T-helper 22 cell (primary cell): ENCODE results near the gene CXCL3.

Source experiments
- DNase-seq: peaks from one replicate; pipeline ENCODE4 v3.0.0-alpha.2; 2020; ENCODE audit warnings: low read depth

Gene CXCL3

DNA sequence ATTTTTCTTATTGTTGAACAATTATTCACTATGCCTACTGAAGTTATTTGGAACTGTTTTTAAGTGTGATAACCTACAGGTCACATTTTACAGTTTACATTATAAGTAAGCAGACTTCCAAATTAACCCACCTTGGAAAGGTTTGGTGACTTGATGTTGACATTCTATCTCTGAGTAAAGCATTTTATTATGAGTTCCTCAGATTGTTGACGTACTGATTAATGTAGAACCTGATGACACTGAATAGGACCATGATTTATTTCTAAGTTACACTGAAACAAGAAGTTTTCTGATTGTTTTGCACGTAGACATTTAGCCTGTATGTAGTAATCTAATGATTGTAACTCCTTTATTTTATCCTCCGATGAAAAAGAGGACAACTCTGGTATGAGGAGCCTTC is 17.0 kb upstream of the CXCL3 start:
- no peak for DNase-seq

DNA sequence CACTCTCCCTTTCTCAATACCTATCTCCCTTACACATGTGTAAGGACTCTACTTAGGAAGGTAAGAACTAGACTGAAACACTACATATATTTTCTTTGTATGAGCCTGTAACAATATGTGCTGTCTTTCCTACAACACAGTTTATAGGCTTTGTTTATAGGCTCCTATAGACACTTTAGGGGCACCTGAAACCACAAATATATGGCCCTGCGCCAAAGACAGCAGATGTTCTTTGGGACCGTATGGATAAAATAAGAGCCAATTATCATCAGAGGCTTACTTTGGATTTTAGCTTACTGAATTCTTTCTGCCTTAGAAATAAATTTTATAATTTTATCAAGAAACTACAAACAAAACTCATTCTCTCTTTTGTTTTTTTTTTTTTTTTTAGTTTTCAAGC is 16.6 kb upstream of the CXCL3 start:
- no peak for DNase-seq

DNA sequence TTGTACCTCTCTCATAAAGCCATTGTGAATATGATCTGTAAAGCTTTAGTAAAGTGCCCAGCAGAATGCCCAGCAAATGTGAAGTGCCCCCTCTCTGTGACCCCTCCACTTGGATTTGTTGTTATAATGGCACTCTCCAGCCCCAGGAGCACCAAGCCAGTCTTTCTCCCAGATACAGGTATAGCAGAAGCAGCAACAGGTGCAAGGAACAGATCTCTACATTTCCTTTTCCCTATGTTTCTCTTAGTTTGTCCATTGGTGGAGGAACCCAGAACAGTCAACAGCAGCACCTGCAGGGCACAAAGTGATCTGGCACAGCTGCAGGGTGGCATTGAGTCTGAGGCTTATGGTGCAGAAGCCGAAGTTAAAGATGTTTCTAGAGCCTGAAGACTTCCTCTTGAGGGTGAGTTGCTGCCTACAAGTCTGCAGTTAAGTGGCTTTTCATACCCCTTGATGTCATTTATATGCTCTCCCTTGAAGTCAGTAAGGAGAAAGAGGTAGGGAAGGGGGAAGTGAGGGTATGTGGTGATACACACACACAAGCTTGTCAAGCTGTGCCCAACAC is 16.1 kb upstream of the CXCL3 start:
- no peak for DNase-seq

DNA sequence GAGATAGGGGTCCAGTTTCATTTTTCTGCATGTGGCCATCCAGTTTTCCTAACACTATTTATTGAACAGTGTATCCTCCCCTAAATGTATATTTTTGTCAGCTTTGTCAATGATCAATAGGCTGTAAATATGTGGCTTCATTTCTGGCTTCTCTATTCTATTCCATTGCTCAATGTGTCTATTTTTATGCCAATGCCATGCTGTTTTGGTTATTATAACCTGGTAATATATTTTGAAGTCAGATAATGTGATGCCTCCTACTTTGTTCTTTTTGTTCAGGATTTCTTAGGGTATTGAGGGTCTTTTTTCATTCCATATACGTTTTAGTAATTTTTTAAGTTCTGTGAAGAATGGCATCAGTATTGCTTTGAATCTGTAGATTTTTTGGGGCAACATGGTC is 8.7 kb upstream of the CXCL3 start:
- no peak for DNase-seq

DNA sequence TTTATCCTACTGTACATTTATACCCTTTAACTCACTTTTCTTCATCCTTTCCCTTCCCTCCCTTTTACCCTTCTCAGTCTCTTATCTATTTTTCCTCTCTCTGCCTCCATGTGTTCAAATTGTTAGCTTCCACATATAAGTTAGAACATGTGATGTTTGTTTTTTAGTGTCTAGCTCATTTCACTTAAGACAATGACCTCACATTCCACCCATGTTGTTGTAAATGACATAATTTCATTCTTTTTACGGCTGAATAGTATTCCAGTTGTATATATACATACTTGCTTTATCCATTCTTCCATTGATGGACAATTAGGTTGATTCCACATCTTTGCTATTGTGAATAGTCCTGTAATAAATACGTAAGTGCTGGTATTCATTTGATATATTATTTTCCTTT is 7.3 kb upstream of the CXCL3 start:
- DNase-seq: no peak

DNA sequence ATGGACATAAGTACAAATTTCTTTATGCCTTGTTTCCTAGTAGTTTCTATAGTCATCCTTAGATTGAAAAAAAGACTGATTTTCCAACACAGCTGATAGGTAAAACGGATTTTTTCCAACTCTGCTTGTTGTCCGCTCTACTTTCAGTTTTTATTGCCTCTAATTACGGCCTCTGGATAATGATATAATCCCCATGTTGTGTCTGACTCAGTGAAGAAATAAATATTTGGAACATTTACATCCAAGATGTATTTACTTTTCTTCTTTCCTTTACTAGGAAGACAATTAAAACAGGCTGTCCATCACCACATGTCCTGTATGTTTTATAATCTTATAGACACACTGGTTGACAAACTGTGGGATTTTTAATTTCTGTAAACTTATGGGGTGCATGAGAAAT is 6.8 kb upstream of the CXCL3 start:
- DNase-seq: no peak

DNA sequence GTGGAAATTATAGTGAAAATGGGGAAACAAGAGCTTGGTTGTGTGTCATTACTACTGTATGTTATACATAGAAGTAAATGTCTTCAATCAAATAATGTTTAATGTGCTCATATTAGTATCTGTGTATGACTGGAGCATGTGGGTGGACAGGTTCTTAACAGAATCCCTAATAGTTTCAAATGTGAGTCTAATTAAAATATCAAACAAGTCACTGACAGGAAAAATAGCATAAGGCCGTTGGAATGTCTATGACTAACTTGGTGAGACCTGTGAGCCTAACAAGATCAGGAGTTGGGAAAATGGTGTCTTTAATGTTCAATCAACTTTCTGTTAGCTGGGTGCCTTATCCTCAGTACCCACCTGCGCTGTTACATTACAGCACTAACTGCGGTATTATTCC is 6.2 kb upstream of the CXCL3 start:
- no peak for DNase-seq

DNA sequence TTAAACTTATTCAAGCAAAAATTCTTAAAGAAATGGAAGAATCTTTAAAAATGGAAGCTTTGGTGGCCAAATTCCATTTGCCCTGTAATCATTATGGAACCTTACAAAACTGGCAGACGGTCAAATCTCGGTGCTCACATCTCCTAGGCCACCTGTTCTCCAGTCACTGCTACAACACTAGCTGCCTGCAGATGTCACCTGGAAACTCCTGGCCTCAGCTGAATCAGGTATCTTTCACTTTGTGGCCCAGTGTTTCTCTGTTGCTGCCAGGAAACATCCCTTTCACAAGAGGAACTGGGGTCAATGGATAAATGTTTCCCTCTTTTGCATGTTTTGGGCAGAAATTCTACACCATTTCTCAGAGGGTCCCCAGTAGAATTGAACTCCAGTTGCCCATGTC is 4.2 kb upstream of the CXCL3 start:
- no peak for DNase-seq

DNA sequence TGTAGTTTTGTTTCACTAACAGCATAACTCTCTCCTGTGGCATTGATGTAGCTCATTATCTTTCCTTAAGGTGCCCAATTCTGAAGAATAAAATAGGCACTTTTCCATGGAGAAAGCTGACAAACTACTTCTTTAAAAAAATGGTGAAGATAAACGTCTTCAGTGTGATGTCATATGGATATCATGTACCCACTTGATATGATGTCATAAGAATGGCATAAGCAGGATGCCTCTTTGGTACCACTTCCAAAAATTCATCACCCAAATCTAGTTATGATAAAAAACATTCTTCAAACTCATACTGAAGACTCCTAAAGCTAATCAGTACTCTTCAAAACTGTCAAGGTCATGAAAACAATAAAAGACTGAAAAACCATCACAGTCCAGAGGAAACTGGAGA is 2.9 kb upstream of the CXCL3 start:
- no peak for DNase-seq

DNA sequence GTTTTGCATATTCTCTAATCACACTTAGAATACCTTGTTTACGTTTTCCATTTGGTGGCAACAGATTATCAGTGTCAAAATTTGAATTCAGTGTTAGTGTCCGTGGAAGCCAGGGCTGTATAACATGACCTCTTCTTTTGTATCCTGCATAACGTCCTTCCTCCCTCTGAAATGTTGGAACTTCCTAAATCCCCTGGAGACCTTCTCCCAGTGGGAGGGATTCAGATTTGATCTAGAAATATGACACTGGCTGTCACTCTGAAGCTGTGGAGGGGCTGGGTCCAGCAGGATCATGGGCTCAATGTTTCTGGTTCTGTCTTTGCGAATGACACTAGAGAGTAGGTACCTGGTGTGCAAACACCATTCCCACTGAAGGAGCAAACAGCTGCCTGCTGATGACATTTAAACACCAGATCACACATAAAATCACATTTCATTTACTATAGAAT is 850 bp upstream of the CXCL3 start:
- no peak for DNase-seq

DNA sequence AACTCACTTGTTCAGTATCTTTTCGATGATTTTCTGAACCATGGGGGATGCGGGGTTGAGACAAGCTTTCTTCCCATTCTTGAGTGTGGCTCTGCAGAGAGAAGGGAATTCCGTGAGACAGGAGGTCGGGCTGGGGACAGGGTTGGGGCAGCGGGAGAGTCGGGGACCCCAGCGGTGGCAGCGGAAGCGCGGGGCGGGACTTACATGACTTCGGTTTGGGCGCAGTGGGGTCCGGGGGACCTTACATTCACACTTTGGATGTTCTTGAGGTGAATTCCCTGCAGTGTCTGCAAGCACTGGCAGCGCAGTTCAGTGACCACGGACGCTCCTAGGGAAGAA is 434 bp downstream of the CXCL3 start:
- DNase-seq: no peak

DNA sequence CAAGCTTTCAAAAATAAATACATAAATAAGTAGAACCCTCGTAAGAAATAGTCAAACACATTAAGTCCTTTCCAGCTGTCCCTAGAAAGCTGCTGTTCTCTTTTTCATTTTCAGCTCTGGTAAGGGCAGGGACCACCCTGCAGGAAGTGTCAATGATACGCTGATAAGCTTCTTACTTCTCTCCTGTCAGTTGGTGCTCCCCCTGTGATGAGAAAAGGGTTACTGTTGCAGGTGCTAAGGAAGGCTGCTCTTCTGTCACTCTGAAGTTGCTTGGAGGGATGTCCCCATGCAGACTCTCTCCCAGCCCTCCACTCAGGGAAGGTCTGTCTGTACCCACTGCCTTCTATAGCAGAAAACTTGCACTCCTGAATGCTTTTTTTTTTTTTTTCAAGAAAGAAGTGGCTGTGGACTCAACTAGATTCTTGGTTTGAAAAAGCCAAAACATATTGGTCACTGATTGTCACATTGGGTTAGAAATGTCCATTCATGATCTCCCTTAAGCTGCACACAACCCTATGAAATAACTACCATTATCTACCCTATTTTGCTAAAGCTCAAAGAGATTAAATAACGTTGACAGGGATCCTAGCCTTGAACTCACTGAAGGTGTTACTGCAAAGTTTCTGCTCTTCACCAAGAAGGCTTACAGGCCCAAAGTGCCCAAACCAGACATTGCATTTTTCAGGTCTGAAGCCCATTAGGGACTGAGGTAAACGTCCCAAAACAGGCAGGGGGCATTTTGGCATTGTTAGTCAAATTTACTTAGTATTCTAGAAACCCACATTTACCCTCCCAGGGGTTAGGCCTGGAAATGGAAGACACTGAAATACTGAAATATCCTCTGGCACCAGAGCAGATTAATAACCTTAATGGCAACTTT is 1.2 kb downstream of the CXCL3 start:
- no peak for DNase-seq

DNA sequence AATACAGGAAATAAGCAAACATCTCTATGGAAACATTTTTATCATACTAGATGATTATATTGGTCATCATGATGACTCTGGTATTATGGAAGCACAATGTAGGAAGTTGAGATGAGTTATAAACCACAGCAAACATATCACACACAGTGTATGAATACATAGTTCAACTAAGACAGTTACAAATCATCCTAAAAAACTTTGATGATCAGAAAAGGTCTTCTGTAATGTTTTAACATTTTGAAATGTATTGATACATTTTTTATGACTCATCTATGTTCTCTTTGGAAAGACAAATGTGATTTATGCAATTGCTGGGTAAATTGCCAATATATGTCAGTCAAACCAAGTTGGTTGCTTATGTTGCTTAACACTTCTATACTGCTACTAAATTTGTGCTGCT is 4.8 kb downstream of the CXCL3 start:
- no peak for DNase-seq

DNA sequence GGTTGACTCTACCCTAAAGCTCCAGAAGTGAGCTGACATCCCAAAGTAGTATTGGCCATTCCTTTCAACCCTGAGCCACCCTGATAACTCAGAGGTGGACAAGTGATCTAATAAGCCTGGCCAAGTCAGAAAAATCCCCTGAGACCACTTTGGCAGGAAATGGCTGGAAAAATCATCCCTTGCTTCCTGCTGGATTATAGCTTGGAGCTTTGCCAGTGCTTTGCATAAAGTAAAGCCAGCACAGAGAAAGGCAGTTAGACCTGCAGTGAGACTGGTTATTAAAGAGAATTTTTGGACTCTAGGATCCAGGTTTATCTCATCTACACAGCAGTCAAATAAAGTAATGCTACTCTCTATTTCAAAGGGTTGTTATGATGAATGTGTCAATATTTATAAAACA is 6.4 kb downstream of the CXCL3 start:
- DNase-seq: no peak

DNA sequence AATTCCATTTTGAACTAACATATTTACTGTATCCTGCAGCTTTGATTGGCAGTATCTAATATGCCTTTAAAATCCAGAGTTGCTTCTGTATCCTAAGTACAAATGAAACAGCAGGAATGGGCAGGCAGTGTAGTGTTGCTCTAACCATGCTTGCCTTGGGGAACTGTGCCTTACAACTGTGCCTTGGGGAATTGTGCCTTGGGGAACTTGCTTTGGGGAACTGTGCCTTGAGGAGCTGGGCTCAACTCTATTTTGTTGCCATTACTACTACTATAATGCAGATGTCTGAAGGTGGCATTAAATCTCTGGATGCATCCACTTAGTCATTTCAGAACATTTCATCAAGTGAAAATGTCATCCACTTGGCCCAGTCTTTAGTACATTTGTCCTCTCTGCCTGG is 6.9 kb downstream of the CXCL3 start:
- no peak for DNase-seq

DNA sequence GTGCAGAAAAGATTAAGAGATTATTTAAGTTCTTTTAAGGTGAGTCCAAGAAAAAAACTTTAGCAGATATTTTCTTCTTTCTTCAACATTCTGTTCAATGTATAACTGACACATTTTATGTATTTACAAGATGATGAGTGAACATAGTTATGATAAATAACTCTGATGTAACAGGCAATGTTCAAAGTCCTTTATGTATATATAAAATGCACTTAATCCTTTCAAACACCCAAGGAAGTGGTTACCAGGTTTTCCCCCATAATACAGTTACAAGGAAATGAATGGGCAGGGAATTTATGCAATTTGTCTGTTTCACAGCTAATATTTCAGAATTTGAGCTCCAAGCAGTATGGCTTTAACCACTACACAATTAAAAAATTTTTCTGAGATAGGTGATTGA is 8.2 kb downstream of the CXCL3 start:
- no peak for DNase-seq

DNA sequence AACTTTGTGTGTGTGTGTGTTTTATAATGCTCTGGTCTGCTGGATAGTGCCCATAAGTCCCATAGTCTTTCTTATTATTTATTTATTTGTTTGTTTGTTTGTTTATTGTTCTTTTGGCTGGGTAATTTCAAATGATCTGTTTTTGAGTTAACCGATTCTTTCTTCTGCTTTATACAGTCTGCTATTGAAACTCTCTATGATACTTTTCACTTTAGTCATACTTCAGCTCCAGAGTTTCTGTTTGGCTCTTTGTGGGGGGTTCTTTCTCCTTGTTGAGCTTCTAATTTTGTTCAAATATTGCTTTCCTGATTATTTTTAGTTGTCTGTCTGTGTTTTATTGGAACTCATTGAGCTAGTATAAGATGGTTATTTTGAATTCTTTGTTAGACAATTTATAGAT is 10.0 kb downstream of the CXCL3 start:
- no peak for DNase-seq

DNA sequence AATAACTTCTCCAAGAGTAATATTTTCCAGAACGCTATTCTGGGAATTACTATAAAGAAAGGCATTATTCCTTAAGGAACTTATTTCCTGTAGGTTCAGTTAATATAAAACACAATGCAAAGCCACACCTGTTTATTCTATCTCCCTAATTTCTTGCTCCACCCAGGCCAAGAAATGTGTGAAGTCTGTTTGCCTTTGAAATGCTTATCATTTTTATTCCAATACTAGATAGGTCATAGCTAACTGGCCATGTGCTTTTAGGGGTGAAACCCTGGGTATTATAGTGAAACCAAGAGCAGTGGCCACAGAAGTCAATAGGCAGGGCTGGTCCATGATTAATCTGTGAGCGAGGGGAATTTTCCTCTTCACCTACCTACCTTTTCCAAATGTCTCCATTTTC is 14.8 kb downstream of the CXCL3 start:
- no peak for DNase-seq

DNA sequence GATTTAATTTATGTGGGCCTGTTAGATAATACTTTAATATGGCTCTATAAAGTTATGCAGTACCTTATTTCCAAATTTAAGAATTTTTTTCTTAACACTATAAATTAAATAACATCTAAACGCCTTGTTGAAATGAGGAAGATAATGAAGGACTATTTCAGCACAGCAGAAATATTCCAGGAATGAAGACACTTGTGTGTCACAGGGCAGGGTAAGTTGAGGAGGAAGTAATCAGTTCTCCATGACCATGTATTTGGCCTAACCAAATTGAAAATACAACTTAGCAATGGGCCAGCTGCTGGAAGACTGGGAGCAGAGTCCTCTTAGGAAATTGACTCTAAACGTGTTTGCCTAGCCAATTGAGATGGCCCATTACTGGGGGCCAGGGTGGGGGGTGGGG is 16.9 kb downstream of the CXCL3 start:
- DNase-seq: no peak

DNA sequence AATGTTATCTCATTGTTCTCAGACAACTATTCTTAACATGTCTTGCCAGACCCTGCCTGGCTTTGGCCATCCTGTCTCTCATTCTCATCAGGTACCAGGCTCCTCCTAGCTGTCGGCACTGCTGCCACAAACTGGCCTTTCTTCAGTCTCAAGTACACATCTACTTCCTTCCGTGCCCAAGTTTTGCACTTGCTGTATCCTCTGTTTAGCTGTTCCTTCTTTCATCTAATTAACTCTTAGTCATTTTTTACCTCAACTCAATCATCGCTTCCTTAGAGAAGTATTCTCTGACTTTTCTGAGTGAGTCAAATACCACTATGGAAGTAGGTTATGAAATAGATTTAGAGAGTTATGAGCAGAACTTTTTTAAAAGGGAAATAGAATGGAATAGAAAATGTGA is 19.7 kb downstream of the CXCL3 start:
- no peak for DNase-seq

DNA sequence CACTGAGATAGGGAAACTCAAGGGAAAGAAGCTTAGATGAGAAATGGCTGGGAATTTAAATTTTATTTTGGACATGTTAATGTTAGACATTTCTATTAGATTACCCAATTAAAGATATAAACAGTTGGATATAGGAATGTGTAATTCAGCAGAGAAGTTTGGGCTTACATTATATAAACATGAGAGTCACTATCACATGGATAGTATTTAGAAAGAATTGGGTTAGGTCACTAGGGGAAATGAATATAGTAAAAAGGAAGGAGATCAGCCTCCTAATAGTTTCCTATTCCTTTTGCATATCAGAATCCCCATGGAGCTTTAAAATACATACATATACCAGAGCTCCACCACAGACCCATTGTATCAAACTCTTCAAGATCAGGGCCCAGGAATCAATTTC is 20.4 kb downstream of the CXCL3 start:
- no peak for DNase-seq

DNA sequence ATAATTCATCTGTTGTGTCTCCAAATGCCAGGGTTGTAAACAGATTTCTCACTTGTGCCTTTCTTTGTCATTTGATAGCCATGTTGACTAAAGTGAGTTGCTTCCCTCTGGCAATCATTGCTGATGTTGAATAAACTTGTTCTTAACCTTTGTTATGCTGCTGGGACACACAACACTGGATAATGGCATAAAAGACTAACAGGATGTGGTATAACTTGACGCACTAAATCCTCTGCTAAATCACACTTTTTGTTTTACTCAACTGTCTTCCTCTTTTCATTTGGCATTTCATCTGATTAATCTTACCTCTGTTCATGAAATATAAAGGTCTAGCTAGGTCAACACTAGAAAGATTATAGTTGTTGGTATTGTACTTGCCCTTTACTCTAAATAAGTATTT is 22.4 kb downstream of the CXCL3 start:
- no peak for DNase-seq

DNA sequence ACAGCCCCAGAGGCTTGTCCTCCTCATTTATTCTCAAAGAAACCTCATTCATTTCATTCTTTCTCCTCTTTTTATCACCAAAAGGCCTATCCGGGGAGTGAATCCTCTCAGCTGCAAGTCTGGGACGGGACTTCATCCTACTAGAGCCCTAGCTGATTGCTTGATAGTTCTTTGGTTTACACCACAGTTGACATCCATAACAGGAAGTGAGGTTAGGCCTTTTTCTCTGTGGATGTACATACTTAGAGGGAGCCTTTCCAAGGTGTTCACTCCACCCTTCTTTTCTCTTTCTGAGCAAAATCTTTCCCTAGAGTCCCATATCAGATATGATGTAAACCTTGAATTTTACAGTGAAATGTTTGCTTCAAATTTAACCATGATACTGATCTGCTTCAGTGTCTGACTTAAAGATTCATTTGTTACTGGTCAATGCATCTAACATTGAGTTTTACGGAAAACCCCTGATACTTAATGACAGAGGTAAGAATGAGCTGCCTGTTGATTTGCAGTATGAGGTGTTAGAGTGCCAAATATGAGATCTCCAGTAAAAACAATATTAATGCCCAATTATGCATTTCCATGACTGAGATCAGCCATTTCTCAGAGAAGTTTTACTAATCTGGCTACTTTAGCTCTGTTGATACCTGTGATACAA is 23.2 kb downstream of the CXCL3 start:
- no peak for DNase-seq

DNA sequence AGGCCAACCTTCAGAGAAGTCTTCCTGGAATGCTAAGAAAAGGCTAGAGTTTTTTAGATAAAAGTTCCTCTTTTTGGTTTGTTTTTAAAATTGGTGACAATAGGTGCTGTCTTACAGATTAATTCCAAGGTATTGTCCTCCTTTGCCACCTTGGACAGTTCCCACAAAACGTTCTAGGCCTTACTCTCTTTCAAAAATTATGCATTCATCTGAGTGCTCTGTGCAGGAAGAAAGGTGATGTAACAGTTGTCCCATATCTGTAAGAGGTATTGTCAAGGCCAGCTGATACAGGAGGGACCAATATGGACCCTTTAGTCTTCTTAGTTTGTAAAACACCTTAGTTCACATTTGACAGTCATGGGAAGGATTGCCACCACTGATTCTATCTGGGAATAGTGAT is 24.2 kb downstream of the CXCL3 start:
- no peak for DNase-seq
